Activated naive CD4-positive, alpha-beta T cell treated with anti-CD3 and anti-CD28 coated beads, Interleukin-2, amount 50 U/mL, for 24 hours (primary cell): ENCODE results near the gene FHOD1.

Experiments
- H3K27ac Mint-ChIP-seq: one replicate; pipeline ENCODE4 v1.8.0; 2021; ENCODE audit warnings: mild to moderate bottlenecking, mixed read lengths
- H3K27me3 Mint-ChIP-seq: one replicate; pipeline ENCODE4 v1.8.0; 2021; ENCODE audit warnings: mixed read lengths
- H3K36me3 Mint-ChIP-seq: one replicate; pipeline ENCODE4 v1.8.0; 2021; ENCODE audit warnings: mixed read lengths
- H3K4me1 Mint-ChIP-seq: one replicate; pipeline ENCODE4 v1.8.0; 2021; ENCODE audit warnings: mixed read lengths
- H3K4me3 Mint-ChIP-seq: one replicate; pipeline ENCODE4 v1.8.0; 2021; ENCODE audit warnings: mild to moderate bottlenecking, mixed read lengths
- H3K9me3 Mint-ChIP-seq: one replicate; pipeline ENCODE4 v1.8.0; 2021; ENCODE audit warnings: mixed read lengths

Gene FHOD1

GRCh38 chr16:67247192-67248072, at the start of gene FHOD1:
FHOD1 (minus strand) TSS chr16:67247481; CDS start chr16:67247410, 71 bp downstream.
- no peaks in the 10 kb centered on the region for H3K27me3 Mint-ChIP-seq
- H3K4me1 Mint-ChIP-seq: peaks cover 49% of the 10 kb centered on the region

GRCh38 chr16:67296420-67296819, 49.1 kb upstream of the FHOD1 start:
- Mint-ChIP-seq H3K27me3 (no peaks in the 10 kb centered on the region), H3K36me3 (no peaks in the 10 kb centered on the region), H3K9me3 (no peaks in the 10 kb centered on the region), H3K27ac (no peak overlapping the region), H3K4me1 (no peaks in the 10 kb centered on the region), H3K4me3 (no peak overlapping the region)

More at GRCh38 chr16:67247192-67248072, at the start of gene FHOD1:
- H3K9me3 Mint-ChIP-seq: no peaks in the 10 kb centered on the region
- peak within 1 kb of the TSS; percentile 93 for H3K27ac Mint-ChIP-seq
- H3K36me3 Mint-ChIP-seq: no peaks in the 10 kb centered on the region
- H3K4me3 Mint-ChIP-seq: peak within 1 kb of the TSS; percentile 93

- Mint-ChIP-seq H3K4me1 (no peaks in the 10 kb centered on the region), H3K36me3 (no peaks in the 10 kb centered on the region), H3K9me3 (no peaks in the 10 kb centered on the region), H3K27ac (no peak overlapping the region), H3K27me3 (no peaks in the 10 kb centered on the region), H3K4me3 (no peak overlapping the region)
These were observed 47.7 kb upstream of the FHOD1 start for GRCh38 chr16:67294938-67295361.

GRCh38 chr16:67294171-67294757, 47.0 kb upstream of the FHOD1 start:
- H3K36me3 Mint-ChIP-seq: no peaks in the 10 kb centered on the region
- H3K4me3 Mint-ChIP-seq: no peak overlapping the region
- no peak overlapping the region for H3K27ac Mint-ChIP-seq
- H3K27me3 Mint-ChIP-seq: no peaks in the 10 kb centered on the region
- no peaks in the 10 kb centered on the region for H3K9me3 Mint-ChIP-seq
- H3K4me1 Mint-ChIP-seq: no peaks in the 10 kb centered on the region

DNA sequence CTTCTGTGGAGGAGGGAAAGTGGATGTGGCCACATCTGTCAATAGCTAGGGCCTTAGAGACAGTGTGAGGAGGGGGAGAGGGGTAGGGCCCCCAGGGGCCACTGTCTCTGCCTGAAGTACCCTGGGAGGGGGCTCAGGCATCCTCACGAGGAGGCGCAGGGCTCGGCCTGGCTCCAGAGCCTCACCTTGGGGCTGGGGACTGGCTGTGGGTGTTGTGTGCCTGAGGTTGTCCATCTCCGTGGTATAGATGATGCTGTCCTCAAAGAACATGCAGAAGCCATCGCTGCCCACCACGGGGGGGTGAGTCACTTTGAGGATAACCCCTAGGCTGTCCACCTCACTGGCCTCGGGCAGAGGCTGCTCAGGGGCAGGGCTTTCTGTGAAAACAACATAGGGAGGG, 44.2 kb upstream of the FHOD1 start:
- H3K36me3 Mint-ChIP-seq: no peaks in the 10 kb centered on the region
- H3K9me3 Mint-ChIP-seq: no peaks in the 10 kb centered on the region
- no peak overlapping the region for H3K4me3 Mint-ChIP-seq
- no peak overlapping the region for H3K27ac Mint-ChIP-seq
- H3K27me3 Mint-ChIP-seq: no peaks in the 10 kb centered on the region
- H3K4me1 Mint-ChIP-seq: no peaks in the 10 kb centered on the region

GRCh38 chr16:67287960-67288359, 40.7 kb upstream of the FHOD1 start:
- Mint-ChIP-seq H3K36me3 (no peaks in the 10 kb centered on the region), H3K4me3 (no peak overlapping the region), H3K27me3 (no peaks in the 10 kb centered on the region), H3K27ac (no peak overlapping the region), H3K4me1 (no peaks in the 10 kb centered on the region), H3K9me3 (no peaks in the 10 kb centered on the region)

- H3K27ac Mint-ChIP-seq: peak overlapping the region; percentile 46
- peaks cover 2% of the 10 kb centered on the region for H3K36me3 Mint-ChIP-seq
- H3K4me3 Mint-ChIP-seq: no peak overlapping the region
- no peaks in the 10 kb centered on the region for H3K4me1 Mint-ChIP-seq
- no peaks in the 10 kb centered on the region for H3K27me3 Mint-ChIP-seq
- no peaks in the 10 kb centered on the region for H3K9me3 Mint-ChIP-seq
These were observed 39.4 kb upstream of the FHOD1 start for GRCh38 chr16:67286441-67287235.

DNA sequence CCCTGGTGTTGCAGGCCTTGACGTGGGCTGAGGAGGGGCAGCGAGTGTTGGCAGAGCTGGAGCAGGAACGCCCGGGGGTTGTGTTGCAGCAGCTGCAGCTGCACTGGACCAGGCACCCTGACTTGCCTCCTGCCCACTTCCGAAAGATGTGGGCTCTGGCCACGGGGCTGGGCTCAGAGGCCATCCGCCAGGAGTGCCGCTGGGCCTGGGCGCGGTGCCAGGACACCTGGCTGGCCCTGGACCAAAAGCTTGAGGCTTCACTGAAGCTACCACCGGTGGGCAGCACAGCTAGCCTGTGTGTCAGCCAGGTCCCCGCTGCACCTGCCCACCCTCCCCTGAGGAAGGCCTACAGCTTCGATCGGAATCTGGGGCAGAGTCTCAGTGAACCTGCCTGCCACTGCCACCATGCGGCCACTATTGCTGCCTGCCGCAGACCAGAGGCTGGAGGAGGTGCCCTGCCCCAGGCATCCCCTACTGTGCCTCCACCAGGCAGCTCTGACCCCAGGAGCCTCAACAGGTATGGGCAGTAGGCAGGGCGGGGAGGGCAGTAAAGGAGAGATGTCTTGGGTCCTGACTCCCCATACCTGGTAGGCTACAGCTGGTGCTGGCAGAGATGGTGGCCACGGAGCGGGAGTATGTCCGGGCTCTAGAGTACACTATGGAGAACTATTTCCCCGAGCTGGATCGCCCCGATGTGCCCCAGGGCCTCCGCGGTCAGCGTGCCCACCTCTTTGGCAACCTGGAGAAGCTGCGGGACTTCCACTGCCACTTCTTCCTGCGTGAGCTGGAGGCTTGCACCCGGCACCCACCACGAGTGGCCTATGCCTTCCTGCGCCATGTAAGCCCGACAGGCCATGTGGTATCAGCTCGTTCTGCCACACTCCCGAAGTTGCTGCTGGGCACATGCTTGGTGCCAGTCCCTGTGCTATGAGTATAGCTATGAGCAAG, 37.7 kb upstream of the FHOD1 start:
- Mint-ChIP-seq H3K4me1 (no peaks in the 10 kb centered on the region), H3K36me3 (peaks cover 2% of the 10 kb centered on the region), H3K4me3 (no peak overlapping the region), H3K27me3 (no peaks in the 10 kb centered on the region), H3K27ac (no peak overlapping the region), H3K9me3 (no peaks in the 10 kb centered on the region)

GRCh38 chr16:67283826-67284555, 36.7 kb upstream of the FHOD1 start:
- Mint-ChIP-seq H3K27me3 (no peaks in the 10 kb centered on the region), H3K9me3 (no peaks in the 10 kb centered on the region), H3K36me3 (peaks cover 2% of the 10 kb centered on the region), H3K4me1 (no peaks in the 10 kb centered on the region), H3K27ac (no peak overlapping the region), H3K4me3 (no peak overlapping the region)

DNA sequence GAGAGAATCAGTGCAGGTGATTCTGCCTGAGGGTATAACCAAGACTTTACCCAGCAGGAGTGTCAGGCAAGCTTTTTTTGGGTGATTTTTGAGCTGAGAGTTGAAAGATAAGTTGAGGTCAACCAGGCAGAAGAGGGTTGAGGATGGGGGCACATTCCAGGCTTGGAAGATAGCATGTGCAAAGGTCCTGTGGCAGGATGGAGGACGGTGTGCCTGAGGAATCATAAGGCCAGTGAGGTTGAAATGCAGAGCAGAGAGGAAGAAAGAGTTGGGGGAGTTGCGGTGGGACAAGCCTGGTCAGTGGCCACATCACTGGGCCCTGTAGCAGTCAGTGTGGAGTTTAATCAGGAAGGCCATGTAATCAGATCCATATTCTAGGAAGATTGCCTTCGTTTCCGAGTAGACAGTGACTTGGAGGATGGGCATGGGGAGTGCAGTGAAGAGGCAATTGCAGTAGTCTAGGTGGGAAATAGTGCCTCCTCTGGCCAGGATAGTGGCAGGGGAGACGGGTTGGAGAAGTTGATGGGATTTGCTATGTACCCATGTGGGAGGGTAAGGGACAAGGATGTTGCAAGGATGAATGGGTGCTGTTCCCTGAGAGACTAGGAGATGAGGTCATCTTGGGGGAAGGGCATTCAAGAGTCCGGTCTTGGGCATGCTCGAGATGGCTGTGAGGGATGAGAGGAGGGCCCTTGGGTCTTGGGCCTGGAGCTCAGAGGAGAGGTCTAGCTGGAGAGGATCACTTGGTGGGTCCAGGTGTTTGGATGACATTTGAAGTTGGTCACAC, 36.0 kb upstream of the FHOD1 start:
- Mint-ChIP-seq H3K27me3 (no peaks in the 10 kb centered on the region), H3K36me3 (peaks cover 2% of the 10 kb centered on the region), H3K4me1 (no peaks in the 10 kb centered on the region), H3K4me3 (no peak overlapping the region), H3K9me3 (no peaks in the 10 kb centered on the region), H3K27ac (no peak overlapping the region)

- Mint-ChIP-seq H3K4me1 (peaks cover 2% of the 10 kb centered on the region), H3K9me3 (no peaks in the 10 kb centered on the region), H3K4me3 (no peak overlapping the region), H3K36me3 (peaks cover 2% of the 10 kb centered on the region), H3K27ac (no peak overlapping the region), H3K27me3 (no peaks in the 10 kb centered on the region)
These were observed 35.1 kb upstream of the FHOD1 start for GRCh38 chr16:67282447-67282805.

GRCh38 chr16:67281536-67282446, 34.5 kb upstream of the FHOD1 start:
- H3K36me3 Mint-ChIP-seq: peaks cover 2% of the 10 kb centered on the region
- peaks cover 5% of the 10 kb centered on the region for H3K4me1 Mint-ChIP-seq
- no peaks in the 10 kb centered on the region for H3K27me3 Mint-ChIP-seq
- no peak overlapping the region for H3K27ac Mint-ChIP-seq
- no peak overlapping the region for H3K4me3 Mint-ChIP-seq
- no peaks in the 10 kb centered on the region for H3K9me3 Mint-ChIP-seq
